ENCODE measurements around the gene LFNG. TPM values are rescaled to one million over a fixed set of nuclear protein-coding genes. Genes with fewer than 3 reads are reported as not detected.

LFNG gene
- total RNA-seq, 4 donors from 2014 or later = 105 to 198 (median 150) TPM

- no peak overlapping the region for H3K4me3 ChIP-seq
- WGBS = 89% methylated on average over 16 of the region's 27 CpGs
- H3K4me1 ChIP-seq = peaks cover 17% of the 10 kb centered on the region
- H3K27ac ChIP-seq = no peak overlapping the region
- DNase-seq (ENCODE audit: low spot score in 2 of 2) = no peak
- TF ChIP-seq POLR2AphosphoS5 (IDR thresholded peaks at IDR 0.05) (no peak), POLR2A (IDR thresholded peaks at IDR 0.05) (no peak), EP300 (IDR thresholded peaks at IDR 0.05) (no peak), CTCF (IDR thresholded peaks at IDR 0.05) (no peak)
- H3K27me3 ChIP-seq = peaks cover 14% of the 10 kb centered on the region
- H3K36me3 ChIP-seq = no peaks in the 10 kb centered on the region
- no peaks in the 10 kb centered on the region for H3K9me3 ChIP-seq
These were observed 19.7 kb upstream of the LFNG start for GRCh38 chr7:2499719-2500430.

- Histone ChIP-seq H3K27ac (no peak overlapping the region), H3K27me3 (peaks cover 12% of the 10 kb centered on the region), H3K4me3 (no peak overlapping the region), H3K36me3 (no peaks in the 10 kb centered on the region), H3K4me1 (peaks cover 25% of the 10 kb centered on the region), H3K9me3 (no peaks in the 10 kb centered on the region)
- 92% methylated on average over 8 of the region's 12 CpGs for WGBS
- DNase-seq (ENCODE audit: low spot score in 2 of 2) = no peak
- TF ChIP-seq POLR2AphosphoS5 (IDR thresholded peaks at IDR 0.05) = no peak
- no peak for TF ChIP-seq CTCF (IDR thresholded peaks at IDR 0.05)
- TF ChIP-seq POLR2A (IDR thresholded peaks at IDR 0.05) = no peak
- TF ChIP-seq EP300 (IDR thresholded peaks at IDR 0.05) = no peak
These were observed 18.9 kb upstream of the LFNG start for GRCh38 chr7:2500701-2501100.

GRCh38 chr7:2501947-2502646, 17.5 kb upstream of the LFNG start:
- H3K36me3 ChIP-seq = no peaks in the 10 kb centered on the region
- H3K4me1 ChIP-seq = peaks cover 27% of the 10 kb centered on the region
- no peak overlapping the region for H3K27ac ChIP-seq
- WGBS = 91% methylated on average over 6 of the region's 9 CpGs
- no peak for TF ChIP-seq CTCF (IDR thresholded peaks at IDR 0.05)
- TF ChIP-seq POLR2A (IDR thresholded peaks at IDR 0.05) = no peak
- no peak for TF ChIP-seq POLR2AphosphoS5 (IDR thresholded peaks at IDR 0.05)
- TF ChIP-seq EP300 (IDR thresholded peaks at IDR 0.05) = no peak
- H3K27me3 ChIP-seq = peaks cover 12% of the 10 kb centered on the region
- H3K9me3 ChIP-seq = no peaks in the 10 kb centered on the region
- DNase-seq (ENCODE audit: low spot score in 2 of 2) = no peak
- no peak overlapping the region for H3K4me3 ChIP-seq

- Histone ChIP-seq H3K27me3 (peaks cover 8% of the 10 kb centered on the region), H3K4me1 (peaks cover 28% of the 10 kb centered on the region), H3K36me3 (no peaks in the 10 kb centered on the region), H3K27ac (no peak overlapping the region), H3K9me3 (no peaks in the 10 kb centered on the region), H3K4me3 (no peak overlapping the region)
- no peak for TF ChIP-seq POLR2A (IDR thresholded peaks at IDR 0.05)
- no peak for TF ChIP-seq POLR2AphosphoS5 (IDR thresholded peaks at IDR 0.05)
- TF ChIP-seq EP300 (IDR thresholded peaks at IDR 0.05) = no peak
- TF ChIP-seq CTCF (IDR thresholded peaks at IDR 0.05) = no peak
- no peak for DNase-seq (ENCODE audit: low spot score in 2 of 2)
- WGBS = 82% methylated on average over 7 of the region's 13 CpGs
These were observed 17.0 kb upstream of the LFNG start for GRCh38 chr7:2502647-2502966.
